GM18526 (cell line): ENCODE results near the gene PECR.

ENCODE experiments used
- POLR2A ChIP-seq: IDR thresholded peaks from 3 replicates; pipeline ENCODE4 v1.6.1; 2011; ENCODE audit not compliant: insufficient read length; ENCODE audit errors: extremely low read depth

The PECR gene

DNA sequence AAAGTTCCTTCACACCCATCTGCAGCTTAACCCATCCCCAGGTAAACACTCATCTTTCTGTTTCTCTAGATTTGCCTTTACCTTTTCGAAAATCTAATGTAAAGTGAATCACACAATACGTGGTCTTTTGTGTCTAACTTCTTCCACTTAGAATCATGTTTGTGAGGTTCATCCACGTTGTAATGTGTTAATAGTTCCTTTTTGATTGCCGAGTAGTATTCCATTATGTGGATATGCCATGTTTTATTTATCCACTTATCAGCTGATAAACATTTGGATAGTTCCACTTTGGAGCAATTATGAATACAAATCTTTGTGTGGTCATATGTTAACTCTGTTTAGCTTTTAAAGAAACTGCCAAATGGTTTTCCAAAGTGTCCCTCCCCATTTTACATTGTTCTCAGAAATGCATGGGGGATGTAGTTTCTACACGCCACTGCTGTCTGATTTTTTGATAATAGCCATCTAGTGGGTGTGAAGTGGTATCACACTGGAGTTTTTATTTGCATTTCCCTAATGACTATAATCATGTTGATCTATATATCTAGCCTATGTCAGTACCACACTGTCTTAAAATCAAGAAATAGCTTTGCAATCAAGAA, 22.3 kb downstream of the PECR start:
- TF ChIP-seq POLR2A: no peak

DNA sequence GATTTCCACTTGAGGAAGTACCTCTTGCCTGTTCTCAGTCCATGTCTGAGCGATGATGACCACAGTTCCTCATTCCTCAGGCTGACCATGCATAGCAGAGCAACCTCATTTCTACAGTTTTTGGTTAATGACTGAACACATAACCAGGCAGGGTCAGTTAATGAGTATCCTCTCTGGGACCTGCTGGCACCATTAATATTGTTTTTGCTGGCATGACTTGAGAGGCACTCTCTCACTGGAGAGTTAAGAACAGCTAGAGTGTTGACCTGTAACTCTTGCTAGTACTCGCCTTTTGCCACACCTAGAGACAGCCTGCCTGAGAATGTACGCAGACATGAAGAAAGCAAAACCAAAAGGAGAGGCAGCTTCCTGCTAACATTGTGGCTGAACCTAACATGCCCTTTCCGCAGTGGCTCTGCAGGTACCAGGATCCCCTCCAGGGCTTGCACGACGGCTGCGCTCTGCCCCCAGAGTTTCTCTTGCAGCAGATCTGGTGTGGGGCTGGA, 23.9 kb downstream of the PECR start:
- TF ChIP-seq POLR2A: peak; percentile 47

DNA sequence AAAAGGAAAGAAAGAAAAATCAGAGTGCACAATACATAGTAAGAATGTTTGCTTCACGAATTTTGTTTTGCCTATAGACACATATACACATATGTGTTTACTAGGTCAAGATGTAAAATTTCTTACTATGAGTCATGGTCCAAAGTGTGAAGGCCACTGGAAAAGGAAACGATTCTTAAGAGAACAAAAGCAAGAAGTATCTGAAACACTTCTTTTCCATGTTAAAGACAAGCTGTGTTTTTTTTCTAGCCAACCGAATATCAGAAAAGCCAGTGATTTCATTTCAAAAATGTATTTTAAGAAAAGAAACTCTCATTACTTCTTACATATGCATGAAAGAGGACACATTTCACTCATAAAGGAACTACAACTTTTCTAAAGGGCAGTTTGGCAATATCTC, 24.9 kb downstream of the PECR start:
- TF ChIP-seq POLR2A: no peak

- TF ChIP-seq POLR2A: no peak
Observed at GRCh38 chr2:216055680-216056079, 25.9 kb downstream of the PECR start.

- no peak for TF ChIP-seq POLR2A
Observed at GRCh38 chr2:216052420-216052819, 29.2 kb downstream of the PECR start.

- TF ChIP-seq POLR2A: no peak
Observed at GRCh38 chr2:216051350-216051749, 30.3 kb downstream of the PECR start.

DNA sequence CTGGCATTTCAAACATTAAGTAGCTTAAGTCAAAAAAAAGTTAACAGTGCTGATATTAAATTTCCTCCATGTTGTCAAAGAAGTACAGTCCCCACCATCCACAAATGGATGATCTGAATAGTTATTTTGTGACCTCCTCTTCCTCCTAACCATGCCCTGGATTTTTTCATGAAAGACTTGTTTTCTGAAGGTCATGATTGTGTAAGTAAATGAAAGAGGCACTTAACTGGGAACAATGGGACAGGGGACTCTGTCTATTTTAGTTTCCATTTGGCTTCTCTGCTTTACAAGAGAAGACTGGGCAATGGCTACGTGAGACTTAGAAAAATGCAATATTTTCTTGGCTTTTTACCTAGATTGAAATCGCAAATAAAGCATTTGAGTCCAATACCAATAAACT, 32.2 kb downstream of the PECR start:
- TF ChIP-seq POLR2A: no peak

GRCh38 chr2:216047397-216047796, 34.2 kb downstream of the PECR start:
- TF ChIP-seq POLR2A: no peak

GRCh38 chr2:216044883-216045486, 36.6 kb downstream of the PECR start:
- no peak for TF ChIP-seq POLR2A

GRCh38 chr2:216043949-216044348, 37.7 kb downstream of the PECR start:
- no peak for TF ChIP-seq POLR2A

DNA sequence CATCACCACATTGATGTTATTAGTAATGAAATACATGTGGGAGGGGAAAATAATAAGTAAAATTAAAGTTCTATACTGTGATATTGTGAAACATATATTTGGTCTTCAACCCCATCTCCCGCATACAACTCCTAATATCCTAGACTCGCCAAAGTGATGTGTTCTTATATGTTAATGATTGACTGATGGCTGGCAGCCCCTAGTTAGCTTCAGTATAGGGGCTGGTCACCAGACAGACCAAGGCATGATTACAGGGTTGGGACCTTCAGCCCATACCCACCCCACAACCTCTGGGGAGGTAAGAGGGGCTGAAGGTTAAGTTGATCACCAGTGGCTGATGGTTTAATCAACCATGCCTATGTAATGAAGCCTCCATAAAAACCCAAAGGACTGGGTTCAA, 40.2 kb downstream of the PECR start:
- no peak for TF ChIP-seq POLR2A

- TF ChIP-seq POLR2A: no peak
Observed at GRCh38 chr2:216039918-216040317, 41.7 kb downstream of the PECR start.

DNA sequence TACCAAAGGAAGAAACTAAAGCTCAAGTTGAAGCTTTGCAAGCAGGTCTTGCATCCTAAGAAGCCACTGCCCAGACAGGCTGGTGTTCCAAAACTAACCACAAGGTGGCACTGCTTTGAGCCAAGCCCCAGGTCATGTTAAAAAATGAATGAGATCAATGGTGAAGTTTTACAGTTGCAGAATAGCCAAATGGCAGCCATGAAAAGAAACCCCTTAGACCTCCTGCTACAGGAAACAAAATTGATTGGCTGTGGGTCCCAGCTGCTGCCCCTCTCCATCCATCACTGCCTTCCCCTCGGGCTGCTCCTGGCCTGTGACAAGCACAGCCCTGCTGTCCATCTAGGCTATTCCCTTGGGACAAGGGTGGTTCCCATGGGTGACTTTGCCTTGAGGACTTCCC, 47.5 kb downstream of the PECR start:
- no peak for TF ChIP-seq POLR2A

DNA sequence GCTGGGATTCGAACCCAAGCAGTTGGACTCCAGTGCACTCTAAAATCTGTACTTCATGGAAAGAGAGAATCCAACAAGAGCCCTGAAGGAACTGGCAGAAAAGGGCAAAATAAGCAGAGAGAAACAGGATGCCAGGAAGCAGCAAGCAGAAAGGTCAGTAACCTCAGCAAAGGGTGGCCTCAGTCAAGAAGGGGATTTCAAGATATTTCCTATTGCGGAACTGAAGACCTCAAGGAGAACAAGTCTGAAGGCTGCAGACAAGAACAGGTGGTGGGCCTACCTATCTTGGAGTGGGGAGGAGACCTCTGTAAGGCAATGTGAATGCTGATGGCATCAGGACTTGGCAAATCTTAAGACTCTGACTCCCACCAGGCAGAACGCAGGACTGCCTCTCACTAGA, 48.2 kb downstream of the PECR start:
- no peak for TF ChIP-seq POLR2A

GRCh38 chr2:216031960-216032689, 49.5 kb downstream of the PECR start:
- TF ChIP-seq POLR2A: no peak

- no peak for TF ChIP-seq POLR2A
Observed at GRCh38 chr2:216030216-216030615, 51.4 kb downstream of the PECR start.
